Kidney (tissue), 14 donors: Measurements from ENCODE around the gene SLC12A6. TPM values are rescaled to one million over a fixed set of nuclear protein-coding genes. Genes with fewer than 3 reads are reported as not detected.
A peak's percentile ranks its signal among the peaks of the same experiment; 100 is the strongest.

Experiments
- DNase-seq, 5 donors: peaks; one replicate each; pipeline ENCODE4 v3.0.0-alpha.2; 2013 to 2020
- FAIRE-seq: peaks from 2 replicates; lab custom pipeline; 2012; peaks lifted over from hg19 to GRCh38; lab: Jason Lieb, UNC
- H3K27ac ChIP-seq, 2 donors: one replicate each; pipeline ENCODE4 v1.7.0; 2013; ENCODE audit warnings: low read depth in 2 of 2, low read length in 2 of 2, inconsistent platforms in 1 of 2
- H3K27me3 ChIP-seq: one replicate; pipeline ENCODE4 v1.7.1; 2013; ENCODE audit warnings: low read length, inconsistent platforms; ENCODE audit not compliant: control insufficient read depth, insufficient read depth
- H3K36me3 ChIP-seq, 3 donors: one replicate each; pipeline versions ENCODE4 v1.7.0 to v1.7.1; 2013; ENCODE audit warnings: low read length in 3 of 3, control low read depth in 1 of 3, inconsistent platforms in 1 of 3; ENCODE audit not compliant: insufficient read depth in 3 of 3, control insufficient read depth in 2 of 3
- H3K4me1 ChIP-seq, 3 donors: one replicate each; pipeline versions ENCODE4 v1.7.0 to v1.7.1; 2013; ENCODE audit warnings: low read length in 3 of 3, inconsistent platforms in 1 of 3, low read depth in 1 of 3; ENCODE audit not compliant: control insufficient read depth in 2 of 3, insufficient read depth in 2 of 3
- H3K4me3 ChIP-seq, 3 donors: one replicate each; pipeline versions ENCODE4 v1.7.0 to v1.8.1; 2013; ENCODE audit warnings: low read length in 3 of 3, control low read depth in 1 of 3, inconsistent platforms in 1 of 3
- H3K9ac ChIP-seq, 3 donors: one replicate each; pipeline versions ENCODE4 v1.7.0 to v1.7.1; 2013; ENCODE audit warnings: low read length in 3 of 3, control low read depth in 1 of 3, inconsistent platforms in 1 of 3
- H3K9me3 ChIP-seq, 3 donors: one replicate each; pipeline versions ENCODE4 v1.7.0 to v1.7.1; 2013; ENCODE audit warnings: low read length in 3 of 3, control low read depth in 1 of 3, inconsistent platforms in 1 of 3; ENCODE audit not compliant: control insufficient read depth in 2 of 3, insufficient read depth in 1 of 3
- intact Hi-C: fragments of 100-400 bp; cut with DNase I; formaldehyde crosslinking; loops from one replicate; pipeline ENCODE4 v1.11.1; 2022
- polyA plus RNA-seq: library from polyadenylated mRNA; stranded (reverse); fragments of 350-450 nt; fragmentation: Illumina TruSeq; extraction: RNeasy Lipid Tissue Mini Kit (QIAGEN cat#74804); gene quantifications from one replicate; pipeline ENCODE4 v1.2.3, GENCODE V29; 2014; ENCODE audit warnings: low read depth, low replicate concordance; ENCODE audit not compliant: insufficient read depth
- total RNA-seq: library from RNA; stranded (reverse); fragmentation: NEBNext Ultra II Directional; extraction: Animal tissue kit (Norgen Biotek cat#: 25700); gene quantifications from one replicate; pipeline ENCODE4 v1.2.1, GENCODE V29; 2021
- TF ChIP-seq, protein P1 (sequence below): IDR thresholded peaks from 3 replicates; pipeline ENCODE4 v1.5.1; 2012; ENCODE audit warnings: mild to moderate bottlenecking, moderate library complexity, borderline replicate concordance; ENCODE audit not compliant: insufficient read depth; ENCODE audit errors: extremely low read depth
- donor health status: control.
- donor health status: control.
- donor health status: control.
- donor health status: control.
- donor health status: control.
- donor health status: DM: yes; HTN: yes; CAD: no.
- donor health status: Normal renal cell carcinoma (clear cell type).

Gene SLC12A6
- total and polyA plus RNA-seq, 2 donors from 2014 or later: 6.7 to 22.6 TPM

DNA sequence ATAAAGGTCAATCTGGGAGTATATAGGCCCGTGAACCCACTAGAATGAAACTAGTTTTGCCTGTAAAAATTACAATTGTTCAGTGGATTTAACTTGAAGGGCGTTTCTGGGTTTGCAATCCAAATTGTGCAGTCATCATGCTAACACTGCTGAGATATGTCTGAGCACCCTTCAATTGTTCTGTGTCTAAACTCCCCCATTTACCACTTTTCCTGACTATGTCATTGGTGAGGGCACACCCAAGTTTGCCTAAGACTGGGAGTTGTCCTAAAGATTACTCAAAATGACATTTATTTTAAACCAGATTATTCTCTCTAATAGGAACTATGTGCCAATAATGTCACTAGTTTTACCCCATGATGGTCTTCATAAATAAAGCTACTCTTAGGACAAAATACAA is 58.2 kb downstream of the SLC12A6 start:
- TF ChIP-seq, protein P1, sequence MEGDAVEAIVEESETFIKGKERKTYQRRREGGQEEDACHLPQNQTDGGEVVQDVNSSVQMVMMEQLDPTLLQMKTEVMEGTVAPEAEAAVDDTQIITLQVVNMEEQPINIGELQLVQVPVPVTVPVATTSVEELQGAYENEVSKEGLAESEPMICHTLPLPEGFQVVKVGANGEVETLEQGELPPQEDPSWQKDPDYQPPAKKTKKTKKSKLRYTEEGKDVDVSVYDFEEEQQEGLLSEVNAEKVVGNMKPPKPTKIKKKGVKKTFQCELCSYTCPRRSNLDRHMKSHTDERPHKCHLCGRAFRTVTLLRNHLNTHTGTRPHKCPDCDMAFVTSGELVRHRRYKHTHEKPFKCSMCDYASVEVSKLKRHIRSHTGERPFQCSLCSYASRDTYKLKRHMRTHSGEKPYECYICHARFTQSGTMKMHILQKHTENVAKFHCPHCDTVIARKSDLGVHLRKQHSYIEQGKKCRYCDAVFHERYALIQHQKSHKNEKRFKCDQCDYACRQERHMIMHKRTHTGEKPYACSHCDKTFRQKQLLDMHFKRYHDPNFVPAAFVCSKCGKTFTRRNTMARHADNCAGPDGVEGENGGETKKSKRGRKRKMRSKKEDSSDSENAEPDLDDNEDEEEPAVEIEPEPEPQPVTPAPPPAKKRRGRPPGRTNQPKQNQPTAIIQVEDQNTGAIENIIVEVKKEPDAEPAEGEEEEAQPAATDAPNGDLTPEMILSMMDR: no peak
- H3K9me3 ChIP-seq: no peaks in the 10 kb centered on the region
- FAIRE-seq (no peak), DNase-seq (no peak)
- no peak overlapping the region for H3K9ac ChIP-seq
- no peaks in the 10 kb centered on the region for H3K4me1 ChIP-seq
- no peak overlapping the region for H3K27ac ChIP-seq
- intact Hi-C loops: no loop called here
- no peaks in the 10 kb centered on the region for H3K36me3 ChIP-seq
- no peak overlapping the region for H3K4me3 ChIP-seq
- H3K27me3 ChIP-seq: no peaks in the 10 kb centered on the region

DNA sequence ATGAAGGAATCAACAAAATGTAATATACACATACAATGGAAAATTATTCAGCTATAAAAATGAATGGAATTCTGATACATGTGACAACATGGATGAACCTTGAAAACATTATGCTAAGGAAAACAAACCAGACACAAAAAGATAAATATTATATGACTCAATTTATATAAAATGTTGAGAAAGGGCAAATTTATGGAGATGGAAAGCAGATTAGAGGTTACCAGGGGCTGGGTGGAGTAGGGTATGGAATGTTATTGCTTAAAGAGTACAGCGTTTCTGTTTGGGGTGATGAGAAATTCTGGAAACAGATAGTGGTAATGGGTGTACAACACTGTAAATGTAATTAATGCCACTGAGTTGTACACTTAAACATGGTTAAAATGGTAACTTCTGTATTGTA is 61.9 kb downstream of the SLC12A6 start:
- TF ChIP-seq, protein P1: no peak
- no peaks in the 10 kb centered on the region for H3K9me3 ChIP-seq
- no peaks in the 10 kb centered on the region for H3K4me1 ChIP-seq
- H3K9ac ChIP-seq: no peak overlapping the region
- intact Hi-C loops: no loop called here
- no peak overlapping the region for H3K4me3 ChIP-seq
- FAIRE-seq: no peak
- DNase-seq: no peak
- no peak overlapping the region for H3K27ac ChIP-seq
- no peaks in the 10 kb centered on the region for H3K36me3 ChIP-seq
- H3K27me3 ChIP-seq: no peaks in the 10 kb centered on the region

DNA sequence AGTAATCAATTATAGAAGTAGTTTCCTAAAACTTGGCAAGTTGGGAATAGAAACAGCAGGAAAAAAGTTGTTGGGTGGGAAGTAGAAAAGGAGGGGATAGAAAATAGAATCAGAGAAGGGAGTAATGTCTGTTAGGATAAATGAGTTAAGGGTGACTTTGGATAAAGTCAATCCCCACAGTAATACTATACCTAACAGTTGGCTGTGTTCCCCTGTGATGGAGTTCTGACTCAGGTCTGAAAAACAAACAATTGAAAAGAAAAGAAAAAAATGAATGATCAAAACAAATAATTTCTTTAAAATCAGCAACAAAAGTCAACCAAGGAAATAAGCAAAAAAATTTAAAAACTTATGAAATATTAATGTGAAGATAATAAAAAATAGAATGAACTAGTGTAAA is 62.4 kb downstream of the SLC12A6 start:
- intact Hi-C loops: no loop called here
- Histone ChIP-seq H3K27ac (no peak overlapping the region), H3K4me1 (no peaks in the 10 kb centered on the region), H3K9me3 (no peaks in the 10 kb centered on the region), H3K4me3 (no peak overlapping the region), H3K9ac (no peak overlapping the region), H3K36me3 (no peaks in the 10 kb centered on the region), H3K27me3 (no peaks in the 10 kb centered on the region)
- FAIRE-seq (peak; percentile 23), DNase-seq (no peak)
- TF ChIP-seq, protein P1: no peak

DNA sequence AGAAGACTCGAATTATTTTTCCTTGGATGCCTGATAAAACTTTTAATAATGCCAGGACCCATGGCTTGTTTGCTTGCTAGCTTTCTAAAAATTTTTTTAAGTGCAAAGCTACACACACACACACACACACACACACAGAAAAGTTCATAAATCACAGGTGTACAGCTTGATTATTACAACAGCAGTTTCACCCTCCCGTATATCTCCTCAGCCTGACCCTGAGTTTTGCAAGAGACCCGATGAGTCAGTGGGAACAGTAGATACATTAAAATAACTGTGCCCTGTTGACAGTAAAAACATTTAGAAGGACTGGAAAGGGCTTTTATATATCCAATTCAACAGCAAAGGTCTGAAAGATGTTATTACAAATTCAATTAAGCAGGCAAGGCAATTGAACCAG is 66.1 kb downstream of the SLC12A6 start:
- no peak for DNase-seq
- Histone ChIP-seq H3K9ac (no peak overlapping the region), H3K9me3 (no peaks in the 10 kb centered on the region), H3K27me3 (no peaks in the 10 kb centered on the region), H3K4me3 (no peak overlapping the region), H3K27ac (no peak overlapping the region), H3K36me3 (no peaks in the 10 kb centered on the region), H3K4me1 (no peaks in the 10 kb centered on the region)
- intact Hi-C loops: no loop called here
- no peak for FAIRE-seq
- TF ChIP-seq, protein P1: no peak
